Prostate gland (tissue), 2 donors: ENCODE results near the gene PRKAR1B. TPM values are rescaled to one million over a fixed set of nuclear protein-coding genes. Genes with fewer than 3 reads are reported as not detected.

Experiments used
- DNase-seq: peaks from one replicate; pipeline ENCODE4 v3.0.0-alpha.2; 2019; ENCODE audit warnings: low spot score
- H3K27ac ChIP-seq, 2 donors: fragments of 200-600 bp; sonication (generic); 2 replicates each; pipeline ENCODE4 v1.5.1; 2017 to 2019
- H3K27me3 ChIP-seq: fragments of 200-600 bp; sonication (generic); replicated peaks from 2 replicates; pipeline ENCODE4 v1.5.1; 2019; ENCODE audit not compliant: insufficient read depth
- H3K36me3 ChIP-seq, 2 donors: fragments of 200-600 bp; sonication (generic); 1 replicate in 1 of 2; 2 replicates in 1 of 2; pipeline versions ENCODE4 v1.5.1 to v1.8.1; 2017 to 2019
- H3K4me1 ChIP-seq: fragments of 200-600 bp; sonication (generic); replicated peaks from 2 replicates; pipeline ENCODE4 v1.5.1; 2019
- H3K4me3 ChIP-seq, 2 donors: fragments of 200-600 bp; sonication (generic); 2 replicates each; pipeline ENCODE4 v1.5.1; 2017 to 2019
- H3K9me3 ChIP-seq: fragments of 200-600 bp; sonication (generic); 2 replicates; pipeline ENCODE4 v1.5.1; 2017
- CTCF ChIP-seq, 4 experiments: fragments of 200-600 bp in 2 of 4; fragments of 450-650 bp in 2 of 4; sonication (generic) in 2 of 4; IDR thresholded peaks; 1 replicate in 3 of 4; 2 replicates in 1 of 4; pipeline ENCODE4 v1.5.1; 2016 to 2019; ENCODE audit warnings: antibody characterized with exemption in 4 of 4, mild to moderate bottlenecking in 2 of 4, moderate library complexity in 2 of 4
- POLR2A ChIP-seq: fragments of 450-650 bp; IDR thresholded peaks from one replicate; pipeline ENCODE4 v1.6.1; 2016; ENCODE audit warnings: antibody characterized with exemption, mild to moderate bottlenecking
- POLR2AphosphoS5 ChIP-seq: sonication (generic); formaldehyde crosslinking; IDR thresholded peaks from one replicate; pipeline ENCODE4 v1.6.1; 2017; ENCODE audit warnings: antibody characterized with exemption
- WGBS: methylation state at CpG from one replicate; pipeline ENCODE4 v1.1.5; 2018; 5-methylcytosine and 5-hydroxymethylcytosine counted together
- intact Hi-C: fragments of 100-400 bp; cut with DNase I; formaldehyde crosslinking; loops from one replicate; pipeline ENCODE4 v1.14.2; 2022
- total RNA-seq, 2 donors: library from RNA; depleted of rRNA; stranded (reverse); fragments of >200 nt; gene quantifications; one replicate each; pipeline ENCODE4 v1.1.0, GENCODE V29; 2016

Gene PRKAR1B
- total RNA-seq, 2 donors from 2014 or later, result 20.2 to 44.8 TPM

DNA sequence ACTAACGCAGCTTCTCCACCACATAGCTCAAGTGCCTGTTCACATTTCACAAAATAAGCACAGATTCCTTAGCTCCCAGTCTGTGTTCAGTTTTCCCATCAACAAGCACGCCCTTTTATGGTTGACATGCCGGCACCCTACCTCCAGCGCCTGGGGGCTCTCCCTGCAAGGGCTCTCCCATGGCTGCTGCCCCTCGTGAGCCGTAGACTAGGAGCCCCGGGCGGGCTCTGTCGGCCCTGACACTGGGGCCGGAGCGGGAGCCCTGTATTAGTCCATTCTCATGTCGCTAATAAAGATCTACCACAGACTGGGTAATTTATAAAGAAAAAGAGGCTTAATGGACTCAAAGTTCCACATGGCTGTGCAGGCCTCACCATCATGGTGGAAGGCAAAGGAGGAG lies 34.0 kb upstream of the PRKAR1B start:
- DNase-seq, result no peak
- TF ChIP-seq POLR2A (no peak), CTCF (IDR thresholded peaks at IDR 0.05) (no peak), POLR2AphosphoS5 (no peak)
- WGBS, result 95% methylated on average over 12 of the region's 12 CpGs
- peaks cover 9 to 17% of the 10 kb centered on the region in 2 donors for H3K36me3 ChIP-seq
- H3K9me3 ChIP-seq, result no peaks in the 10 kb centered on the region
- H3K27ac ChIP-seq, result no peak overlapping the region
- H3K27me3 ChIP-seq, result no peaks in the 10 kb centered on the region
- no peak overlapping the region for H3K4me3 ChIP-seq
- intact Hi-C loops, result no loop called here
- no peaks in the 10 kb centered on the region for H3K4me1 ChIP-seq

DNA sequence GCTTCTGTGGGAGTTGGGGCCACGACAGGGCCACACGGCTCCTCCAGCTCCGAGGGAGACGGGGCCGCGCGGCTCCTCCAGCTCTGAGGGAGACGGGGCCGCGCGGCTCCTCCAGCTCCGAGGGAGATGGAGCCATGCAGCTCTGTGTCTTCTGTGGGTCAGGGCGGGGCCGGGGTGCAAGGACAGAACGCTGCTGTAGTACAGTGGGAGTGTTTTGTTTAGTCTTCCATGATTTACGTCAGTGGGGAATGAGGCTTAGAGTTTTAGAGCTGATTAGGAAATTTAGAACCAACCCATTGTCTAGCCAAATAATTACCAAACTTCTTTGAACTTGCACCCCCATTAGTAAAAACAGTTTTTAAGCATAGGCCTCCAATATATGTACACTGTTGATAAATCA lies 32.9 kb upstream of the PRKAR1B start:
- DNase-seq, result no peak
- 78% methylated on average over 16 of the region's 16 CpGs for WGBS
- TF ChIP-seq CTCF (IDR thresholded peaks at IDR 0.05) (no peak), POLR2AphosphoS5 (no peak), POLR2A (no peak)
- Histone ChIP-seq H3K4me3 (no peak overlapping the region), H3K36me3 (peaks cover 9 to 19% of the 10 kb centered on the region in 2 donors), H3K4me1 (no peaks in the 10 kb centered on the region), H3K27ac (no peak overlapping the region), H3K27me3 (no peaks in the 10 kb centered on the region), H3K9me3 (no peaks in the 10 kb centered on the region)
- intact Hi-C loops, result no loop called here

- Histone ChIP-seq H3K4me1 (no peaks in the 10 kb centered on the region), H3K4me3 (no peak overlapping the region), H3K36me3 (peaks cover 9 to 20% of the 10 kb centered on the region in 2 donors), H3K9me3 (no peaks in the 10 kb centered on the region), H3K27ac (no peak overlapping the region), H3K27me3 (no peaks in the 10 kb centered on the region)
- intact Hi-C loops, result no loop called here
- DNase-seq, result no peak
- TF ChIP-seq POLR2AphosphoS5 (no peak), CTCF (IDR thresholded peaks at IDR 0.05) (no peak), POLR2A (no peak)
- 89% methylated on average over 8 of the region's 8 CpGs for WGBS
Measured at GRCh38 chr7:759569-759968, 32.5 kb upstream of the PRKAR1B start.

GRCh38 chr7:757741-758163 lies 30.7 kb upstream of the PRKAR1B start:
- TF ChIP-seq POLR2AphosphoS5 (no peak), CTCF (IDR thresholded peaks at IDR 0.05) (no peak)
- Histone ChIP-seq H3K9me3 (no peaks in the 10 kb centered on the region), H3K27me3 (no peaks in the 10 kb centered on the region), H3K4me3 (no peak overlapping the region), H3K27ac (no peak overlapping the region), H3K4me1 (no peaks in the 10 kb centered on the region), H3K36me3 (peaks cover 0 to 11% of the 10 kb centered on the region in 2 donors)
- intact Hi-C loops, result no loop called here
- no peak for DNase-seq
- 89% methylated on average over 19 of the region's 19 CpGs for WGBS

- no peak overlapping the region for H3K27ac ChIP-seq
- H3K9me3 ChIP-seq, result no peaks in the 10 kb centered on the region
- TF ChIP-seq POLR2A (no peak), POLR2AphosphoS5 (no peak), CTCF (IDR thresholded peaks at IDR 0.05) (no peak)
- WGBS, result 96% methylated on average over 35 of the region's 35 CpGs
- intact Hi-C loops, result no loop called here
- no peak overlapping the region for H3K4me3 ChIP-seq
- no peak for DNase-seq
- H3K27me3 ChIP-seq, result no peaks in the 10 kb centered on the region
- no peaks in the 10 kb centered on the region for H3K4me1 ChIP-seq
- peaks cover 0 to 11% of the 10 kb centered on the region in 2 donors for H3K36me3 ChIP-seq
Measured at GRCh38 chr7:756928-757560, 30.0 kb upstream of the PRKAR1B start.
